Nucleus accumbens (tissue), 56 donors: ENCODE data around the gene RNF41.

Experiments used
- DNase-seq, 56 donors: peaks; one replicate each; lab custom pipeline; 2025; lab: John Stamatoyannopoulos, UW

The RNF41 gene

GRCh38 chr12:56188131-56188777 is 33.5 kb downstream of the RNF41 start:
- DNase-seq = peak in 1 of 56 donors; percentile 10

GRCh38 chr12:56186957-56187356 is 34.8 kb downstream of the RNF41 start:
- DNase-seq = no peak

- DNase-seq = no peak
These were observed 43.4 kb downstream of the RNF41 start for GRCh38 chr12:56178347-56178746.

GRCh38 chr12:56172839-56173238 is 48.9 kb downstream of the RNF41 start:
- DNase-seq = no peak

- DNase-seq = no peak
These were observed 52.4 kb downstream of the RNF41 start for GRCh38 chr12:56169229-56169759.

- no peak for DNase-seq
These were observed 56.4 kb downstream of the RNF41 start for GRCh38 chr12:56165369-56165768.

- no peak for DNase-seq
These were observed 57.4 kb downstream of the RNF41 start for GRCh38 chr12:56164345-56164729.

GRCh38 chr12:56163533-56164344 is 58.0 kb downstream of the RNF41 start:
- no peak for DNase-seq

GRCh38 chr12:56162468-56163290 is 59.0 kb downstream of the RNF41 start:
- no peak for DNase-seq

- DNase-seq = no peak
These were observed 59.9 kb downstream of the RNF41 start for GRCh38 chr12:56161690-56162351.

- DNase-seq = no peak
These were observed 60.6 kb downstream of the RNF41 start for GRCh38 chr12:56160894-56161689.

- peak in 1 of 56 donors; percentile 15 for DNase-seq
These were observed 61.4 kb downstream of the RNF41 start for GRCh38 chr12:56160193-56160763.

GRCh38 chr12:56159482-56160192 is 62.1 kb downstream of the RNF41 start:
- DNase-seq = no peak

GRCh38 chr12:56158926-56159461 is 62.7 kb downstream of the RNF41 start:
- DNase-seq = peak in 31 of 56 donors; percentile 3 to 56 (median 17)

- DNase-seq = peak; percentile 58 to 99 (median 93)
These were observed 63.4 kb downstream of the RNF41 start, which contains the start of gene MYL6 for GRCh38 chr12:56158029-56158925. Gene MYL6 (plus strand): TSS chr12:56158359. CDS start chr12:56158402, 43 bp downstream.

GRCh38 chr12:56157201-56158028 is 64.3 kb downstream of the RNF41 start:
- DNase-seq = peak in 51 of 56 donors; percentile 23 to 87 (median 65)
